ENCODE data around the gene AMN1. TPM values are rescaled to one million over a fixed set of nuclear protein-coding genes. Genes with fewer than 3 reads are reported as not detected.
A peak's percentile ranks its signal among the peaks of the same experiment; 100 is the strongest.
"Not testable (repeated sequence)": the region's sequence is repeated elsewhere in the genome, so short reads cannot be mapped to it uniquely, and the experiment has no call there.

AMN1 gene
- total RNA-seq, 1 donor from 2014 or later, result 8.3 TPM

DNA sequence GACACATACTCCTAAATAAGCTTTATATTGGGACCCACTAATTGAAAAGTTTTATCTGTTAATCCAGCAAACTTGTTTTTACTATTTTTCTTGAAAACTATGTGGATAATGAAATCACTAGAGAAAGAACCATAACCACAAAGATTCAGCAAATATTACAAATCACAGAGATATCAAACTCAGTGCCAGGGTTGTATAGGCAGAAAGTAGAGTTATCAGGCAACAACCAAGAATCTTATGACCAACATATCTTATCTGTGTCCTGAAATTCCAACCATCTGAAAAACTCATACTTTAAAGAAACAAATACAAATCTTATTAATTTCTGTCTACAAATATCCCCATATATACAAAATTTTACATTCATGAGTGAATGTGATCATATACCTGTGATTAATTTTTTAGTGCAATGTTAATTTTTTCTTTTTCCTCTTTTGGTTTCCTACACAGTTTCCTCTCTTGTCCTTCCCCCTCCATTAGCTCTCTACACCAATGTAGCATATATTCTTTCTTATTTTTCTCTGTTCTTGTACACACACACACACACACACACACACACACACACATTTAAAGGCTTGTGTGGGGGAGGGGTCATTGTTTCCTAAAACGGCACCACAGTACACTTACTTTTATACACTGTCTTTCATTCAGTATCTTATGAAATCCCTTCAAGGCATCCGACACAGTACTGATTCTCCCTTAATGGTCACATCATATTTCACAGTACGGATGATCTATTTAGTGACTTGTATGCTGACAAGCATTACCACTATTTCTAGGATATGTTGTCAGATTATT, 18.6 kb downstream of the AMN1 start:
- H3K27ac Mint-ChIP-seq (ENCODE audit: unreplicated experiment), result peak overlapping the region; percentile 63
- DNase-seq (ENCODE audit: low read depth, low spot score), result no peak
- peaks cover under 1% of the 10 kb centered on the region for H3K4me1 Mint-ChIP-seq
- no peaks in the 10 kb centered on the region for H3K27me3 Mint-ChIP-seq (ENCODE audit: low read depth)
- peaks cover 21% of the 10 kb centered on the region for H3K36me3 Mint-ChIP-seq (ENCODE audit: low read depth)
- H3K9me3 Mint-ChIP-seq, result peaks cover 9% of the 10 kb centered on the region
- no peak overlapping the region for H3K4me3 Mint-ChIP-seq
- TF ChIP-seq, protein P1, sequence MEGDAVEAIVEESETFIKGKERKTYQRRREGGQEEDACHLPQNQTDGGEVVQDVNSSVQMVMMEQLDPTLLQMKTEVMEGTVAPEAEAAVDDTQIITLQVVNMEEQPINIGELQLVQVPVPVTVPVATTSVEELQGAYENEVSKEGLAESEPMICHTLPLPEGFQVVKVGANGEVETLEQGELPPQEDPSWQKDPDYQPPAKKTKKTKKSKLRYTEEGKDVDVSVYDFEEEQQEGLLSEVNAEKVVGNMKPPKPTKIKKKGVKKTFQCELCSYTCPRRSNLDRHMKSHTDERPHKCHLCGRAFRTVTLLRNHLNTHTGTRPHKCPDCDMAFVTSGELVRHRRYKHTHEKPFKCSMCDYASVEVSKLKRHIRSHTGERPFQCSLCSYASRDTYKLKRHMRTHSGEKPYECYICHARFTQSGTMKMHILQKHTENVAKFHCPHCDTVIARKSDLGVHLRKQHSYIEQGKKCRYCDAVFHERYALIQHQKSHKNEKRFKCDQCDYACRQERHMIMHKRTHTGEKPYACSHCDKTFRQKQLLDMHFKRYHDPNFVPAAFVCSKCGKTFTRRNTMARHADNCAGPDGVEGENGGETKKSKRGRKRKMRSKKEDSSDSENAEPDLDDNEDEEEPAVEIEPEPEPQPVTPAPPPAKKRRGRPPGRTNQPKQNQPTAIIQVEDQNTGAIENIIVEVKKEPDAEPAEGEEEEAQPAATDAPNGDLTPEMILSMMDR (conservative IDR thresholded peaks at IDR 0.05), result no peak

GRCh38 chr12:31708118-31708517, 20.7 kb downstream of the AMN1 start:
- H3K4me1 Mint-ChIP-seq; DNase-seq (ENCODE audit: low read depth, low spot score); H3K27me3 Mint-ChIP-seq (ENCODE audit: low read depth); H3K27ac Mint-ChIP-seq (ENCODE audit: unreplicated experiment); H3K4me3 Mint-ChIP-seq; H3K9me3 Mint-ChIP-seq: not testable (repeated sequence)
- H3K36me3 Mint-ChIP-seq (ENCODE audit: low read depth), result peaks cover 21% of the 10 kb centered on the region

GRCh38 chr12:31705621-31706020, 23.2 kb downstream of the AMN1 start:
- H3K4me1 Mint-ChIP-seq, result no peaks in the 10 kb centered on the region
- H3K27me3 Mint-ChIP-seq (ENCODE audit: low read depth), result no peaks in the 10 kb centered on the region
- TF ChIP-seq, protein P1 (conservative IDR thresholded peaks at IDR 0.05), result no peak

GRCh38 chr12:31702047-31702446, 26.8 kb downstream of the AMN1 start:
- DNase-seq (ENCODE audit: low read depth, low spot score), result no peak
- Mint-ChIP-seq H3K27ac (ENCODE audit: unreplicated experiment) (no peak overlapping the region), H3K4me1 (no peaks in the 10 kb centered on the region)

More at GRCh38 chr12:31705621-31706020, 23.2 kb downstream of the AMN1 start:
- H3K36me3 Mint-ChIP-seq (ENCODE audit: low read depth), result peaks cover 21% of the 10 kb centered on the region
- H3K4me3 Mint-ChIP-seq, result no peak overlapping the region
- H3K27ac Mint-ChIP-seq (ENCODE audit: unreplicated experiment), result no peak overlapping the region
- DNase-seq (ENCODE audit: low read depth, low spot score), result no peak
- H3K9me3 Mint-ChIP-seq, result peaks cover 9% of the 10 kb centered on the region

DNA sequence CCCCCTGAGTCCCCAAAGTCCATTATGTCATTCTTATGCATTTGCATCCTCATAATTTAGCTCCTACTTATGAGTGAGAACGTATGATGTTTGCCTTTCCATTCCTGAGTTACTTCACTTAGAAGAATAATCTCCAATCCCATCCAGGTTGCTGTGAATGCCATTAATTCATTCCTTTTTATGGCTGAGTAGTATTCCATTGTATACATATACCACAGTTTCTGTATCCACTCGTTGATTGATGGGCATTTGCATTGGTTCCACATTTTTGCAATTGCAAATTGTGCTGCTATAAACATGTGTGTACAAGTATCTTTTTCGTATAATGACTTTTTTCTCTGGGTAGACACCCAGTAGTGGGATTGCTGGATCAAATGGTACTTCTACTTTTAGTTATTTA, 38.9 kb downstream of the AMN1 start:
- peaks cover 31% of the 10 kb centered on the region for H3K36me3 Mint-ChIP-seq (ENCODE audit: low read depth)
- not testable (repeated sequence) for H3K27me3 Mint-ChIP-seq (ENCODE audit: low read depth); H3K4me1 Mint-ChIP-seq; H3K27ac Mint-ChIP-seq (ENCODE audit: unreplicated experiment); H3K9me3 Mint-ChIP-seq; H3K4me3 Mint-ChIP-seq; DNase-seq (ENCODE audit: low read depth, low spot score)

More at GRCh38 chr12:31702047-31702446, 26.8 kb downstream of the AMN1 start:
- H3K9me3 Mint-ChIP-seq, result no peaks in the 10 kb centered on the region
- peaks cover 4% of the 10 kb centered on the region for H3K36me3 Mint-ChIP-seq (ENCODE audit: low read depth)
- H3K4me3 Mint-ChIP-seq, result no peak overlapping the region
- H3K27me3 Mint-ChIP-seq (ENCODE audit: low read depth), result no peaks in the 10 kb centered on the region
- TF ChIP-seq, protein P1 (conservative IDR thresholded peaks at IDR 0.05), result no peak

- Mint-ChIP-seq H3K27ac (ENCODE audit: unreplicated experiment) (no peak overlapping the region), H3K9me3 (peaks cover 11% of the 10 kb centered on the region), H3K4me1 (no peaks in the 10 kb centered on the region), H3K4me3 (no peak overlapping the region), H3K36me3 (ENCODE audit: low read depth) (peaks cover 45% of the 10 kb centered on the region), H3K27me3 (ENCODE audit: low read depth) (no peaks in the 10 kb centered on the region)
- TF ChIP-seq, protein P1 (conservative IDR thresholded peaks at IDR 0.05), result no peak
- no peak for DNase-seq (ENCODE audit: low read depth, low spot score)
Observed at GRCh38 chr12:31687101-31687527, 41.7 kb downstream of the AMN1 start.
